IMR-90 (cell line): ENCODE results near the gene HOXA2. TPM values are rescaled to one million over a fixed set of nuclear protein-coding genes. Genes with fewer than 3 reads are reported as not detected.

Source experiments
- ATAC-seq: fragments of 200-7000 bp; cut with Tn5 transposase; 2 replicates; pipeline ENCODE4 v1.9.1; 2020; ENCODE audit warnings: low read depth, mild to moderate bottlenecking, moderate library complexity
- BruUV-seq: library from RNA; stranded (reverse); fragments of 400-500 nt; replicated peaks from 2 replicates; lab custom pipeline; 2021; lab: Mats Ljungman, UMichigan
- CTCF ChIA-PET: fragments of 300-600 bp; formaldehyde crosslinking; extraction: SDS; loops from one replicate; lab custom pipeline; 2021; ENCODE audit warnings: antibody characterized with exemption; lab: Yijun Ruan, JAX
- POLR2A ChIA-PET: fragments of 300-600 bp; sonication (Branson Sonifier 250); formaldehyde crosslinking; loops from one replicate; lab custom pipeline; 2022; ENCODE audit warnings: antibody characterized with exemption; ENCODE audit not compliant: unreplicated experiment; lab: Charles Lee
- DNase-seq: peaks from one replicate; pipeline ENCODE4 v3.0.0; 2013
- H2AFZ ChIP-seq: replicated peaks from 2 replicates; pipeline ENCODE3; 2013; ENCODE audit warnings: low read length, mild to moderate bottlenecking; ENCODE audit not compliant: poor library complexity
- H2AK5ac ChIP-seq: 2 replicates; pipeline ENCODE4 v1.6.1; 2013; ENCODE audit warnings: low read depth, low read length, inconsistent platforms
- H2AK9ac ChIP-seq: replicated peaks from 2 replicates; pipeline ENCODE3; 2013; ENCODE audit warnings: mild to moderate bottlenecking, low read depth, low read length, moderate library complexity; ENCODE audit not compliant: poor library complexity
- H2BK120ac ChIP-seq: 2 replicates; pipeline ENCODE4 v1.6.1; 2013; ENCODE audit warnings: low read depth, low read length, inconsistent platforms
- H2BK15ac ChIP-seq: 3 replicates; pipeline ENCODE4 v1.6.1; 2013; ENCODE audit warnings: low read depth, low read length, inconsistent platforms
- H2BK20ac ChIP-seq: 2 replicates; pipeline ENCODE4 v1.6.1; 2013; ENCODE audit warnings: low read depth, mild to moderate bottlenecking, inconsistent platforms, low read length, moderate library complexity
- H2BK5ac ChIP-seq: 2 replicates; pipeline ENCODE4 v1.6.1; 2013; ENCODE audit warnings: mild to moderate bottlenecking, low read depth, low read length, inconsistent platforms; ENCODE audit not compliant: poor library complexity, severe bottlenecking
- H3K14ac ChIP-seq: replicated peaks from 2 replicates; pipeline ENCODE4 v1.6.1; 2013; ENCODE audit warnings: low read depth, low read length, inconsistent platforms
- H3K18ac ChIP-seq: 2 replicates; pipeline ENCODE4 v1.6.1; 2013; ENCODE audit warnings: low read depth, low read length, control low read depth
- H3K23ac ChIP-seq: 2 replicates; pipeline ENCODE4 v1.6.1; 2013; ENCODE audit warnings: low read depth, low read length, inconsistent platforms
- H3K27ac ChIP-seq: 2 replicates; pipeline ENCODE4 v1.5.1; 2013; ENCODE audit warnings: mild to moderate bottlenecking, control low read depth, low read length; ENCODE audit not compliant: insufficient read depth
- H3K27me3 ChIP-seq: 2 replicates; pipeline ENCODE4 v1.6.1; 2013; ENCODE audit warnings: low read length; ENCODE audit not compliant: control insufficient read depth, insufficient read depth
- H3K36me3 ChIP-seq: 2 replicates; pipeline ENCODE4 v1.6.1; 2013; ENCODE audit warnings: low read length, mixed read lengths; ENCODE audit not compliant: control insufficient read depth, insufficient read depth
- H3K4ac ChIP-seq: 2 replicates; pipeline ENCODE4 v1.6.1; 2013; ENCODE audit warnings: low read depth, low read length, inconsistent platforms
- H3K4me1 ChIP-seq: 2 replicates; pipeline ENCODE4 v1.6.1; 2013; ENCODE audit warnings: low read length, mixed read lengths; ENCODE audit not compliant: control insufficient read depth, insufficient read depth
- H3K4me2 ChIP-seq: 2 replicates; pipeline ENCODE4 v1.6.1; 2013; ENCODE audit warnings: low read depth, mild to moderate bottlenecking, control low read depth, low read length, moderate library complexity
- H3K4me3 ChIP-seq: 2 replicates; pipeline ENCODE4 v1.5.1; 2013; ENCODE audit warnings: low read depth, mild to moderate bottlenecking, control low read depth, low read length, moderate library complexity; ENCODE audit not compliant: insufficient read depth
- H3K56ac ChIP-seq: 2 replicates; pipeline ENCODE4 v1.6.1; 2013; ENCODE audit warnings: low read length, inconsistent platforms; ENCODE audit not compliant: insufficient read depth; ENCODE audit errors: extremely low read depth
- H3K79me1 ChIP-seq, 2 experiments: 2 replicates each; pipeline ENCODE4 v1.6.1; 2013; ENCODE audit warnings: low read length in 2 of 2, inconsistent platforms in 1 of 2, low read depth in 1 of 2
- H3K9ac ChIP-seq: 2 replicates; pipeline ENCODE4 v1.6.1; 2013; ENCODE audit warnings: low read depth, low read length, control low read depth
- H3K9me1 ChIP-seq: 2 replicates; pipeline ENCODE4 v1.6.1; 2013; ENCODE audit warnings: low read length, inconsistent platforms; ENCODE audit not compliant: insufficient read depth
- H3K9me3 ChIP-seq: 2 replicates; pipeline ENCODE4 v1.6.1; 2013; ENCODE audit warnings: low read length; ENCODE audit not compliant: control insufficient read depth, insufficient read depth
- H4K20me1 ChIP-seq: 2 replicates; pipeline ENCODE4 v1.6.1; 2013; ENCODE audit warnings: low read length, inconsistent platforms; ENCODE audit not compliant: insufficient read depth
- H4K5ac ChIP-seq: 2 replicates; pipeline ENCODE4 v1.6.1; 2013; ENCODE audit warnings: mild to moderate bottlenecking, low read depth, low read length, control low read depth
- H4K8ac ChIP-seq, 2 experiments: 2 replicates each; pipeline ENCODE4 v1.6.1; 2013; ENCODE audit warnings: low read depth in 2 of 2, low read length in 2 of 2, control low read depth in 1 of 2, inconsistent platforms in 1 of 2
- H4K91ac ChIP-seq: 2 replicates; pipeline ENCODE4 v1.6.1; 2013; ENCODE audit warnings: low read depth, low read length, inconsistent platforms; ENCODE audit not compliant: insufficient read depth
- BHLHE40 ChIP-seq: fragments of 150-350 bp; IDR thresholded peaks from 2 replicates; pipeline ENCODE4 v1.6.1; 2016; ENCODE audit warnings: mild to moderate bottlenecking, low read depth, low read length
- CEBPB ChIP-seq: IDR thresholded peaks from 2 replicates; pipeline ENCODE4 v1.6.1; 2012; ENCODE audit warnings: low read depth, low read length, improper control_type of control experiment
- CHD1 ChIP-seq: IDR thresholded peaks from 2 replicates; pipeline ENCODE4 v1.6.1; 2012; ENCODE audit warnings: low read depth, low read length, improper control_type of control experiment
- CTCF ChIP-seq: conservative IDR thresholded peaks from 2 replicates; pipeline ENCODE4 v1.5.1; 2012; ENCODE audit warnings: mild to moderate bottlenecking, low read depth, low read length, improper control_type of control experiment
- ELK1 ChIP-seq: fragments of 150-350 bp; IDR thresholded peaks from 2 replicates; pipeline ENCODE4 v1.6.1; 2016; ENCODE audit warnings: low read depth, mild to moderate bottlenecking, low read length, moderate library complexity, borderline replicate concordance
- FOS ChIP-seq: fragments of 150-350 bp; IDR thresholded peaks from 2 replicates; pipeline ENCODE4 v1.6.1; 2016; ENCODE audit warnings: low read depth, low read length
- MAFK ChIP-seq: IDR thresholded peaks from 2 replicates; pipeline ENCODE4 v1.6.1; 2012; ENCODE audit warnings: low read depth, low read length, improper control_type of control experiment
- MXI1 ChIP-seq: IDR thresholded peaks from 2 replicates; pipeline ENCODE4 v1.6.1; 2012; ENCODE audit warnings: low read depth, mild to moderate bottlenecking, low read length, moderate library complexity, borderline replicate concordance
- NFE2L2 ChIP-seq: fragments of 150-350 bp; IDR thresholded peaks from 2 replicates; pipeline ENCODE4 v1.6.1; 2016; ENCODE audit warnings: low read depth, mild to moderate bottlenecking, low read length
- POLR2A ChIP-seq: IDR thresholded peaks from 2 replicates; pipeline ENCODE4 v1.6.1; 2012; ENCODE audit warnings: mild to moderate bottlenecking, low read depth, low read length
- RAD21 ChIP-seq: IDR thresholded peaks from 2 replicates; pipeline ENCODE4 v1.6.1; 2012; ENCODE audit warnings: low read length, improper control_type of control experiment
- SMC3 ChIP-seq: fragments of 150-350 bp; IDR thresholded peaks from 2 replicates; pipeline ENCODE4 v1.6.1; 2016; ENCODE audit warnings: low read depth, mild to moderate bottlenecking, antibody characterized with exemption, low read length, moderate library complexity
- USF2 ChIP-seq: fragments of 150-350 bp; IDR thresholded peaks from 2 replicates; pipeline ENCODE4 v1.6.1; 2017; ENCODE audit warnings: mild to moderate bottlenecking, antibody characterized with exemption, low read length, low read depth
- WGBS, 2 experiments: methylation state at CpG; one replicate each; pipeline versions ENCODE4 v1.1.5 to v1.1.7; 2013; ENCODE audit warnings: missing lambda C conversion rate in 2 of 2; ENCODE audit not compliant: insufficient read length in 1 of 2; ENCODE audit errors: extremely low coverage in 2 of 2; 5-methylcytosine and 5-hydroxymethylcytosine counted together
- dilution Hi-C: fragments of 300-500 bp; cut with HindIII; formaldehyde crosslinking; loops from one replicate; pipeline ENCODE4 v1.14.3; 2018; ENCODE audit warnings: low sequenced_read_pairs; ENCODE audit not compliant: unreplicated experiment
- in situ Hi-C: fragments of 300-500 bp; cut with MboI; formaldehyde crosslinking; loops from 3 replicates; pipeline ENCODE4 v1.14.3; 2019; ENCODE audit warnings: low sequenced_read_pairs, inconsistent platforms, mixed read lengths
- intact Hi-C: fragments of 100-400 bp; cut with micrococcal nuclease; formaldehyde crosslinking; loops from 2 replicates; pipeline ENCODE4 v1.10.0; 2022
- polyA plus RNA-seq, 3 experiments: library from polyadenylated mRNA; depleted of rRNA; stranded (reverse); fragments of >200 nt; gene quantifications; 2 replicates each; pipeline ENCODE4 v1.2.3, GENCODE V29; 2012; ENCODE audit warnings: low replicate concordance in 1 of 3
- total RNA-seq: library from RNA; depleted of rRNA; stranded (reverse); fragments of >200 nt; gene quantifications from 2 replicates; pipeline ENCODE4 v1.2.3, GENCODE V29; 2012

The HOXA2 gene
- total and polyA plus RNA-seq, 2 of the 4 experiments (the other 2 are of a cell fraction) = 1.6 to 3.9 TPM

GRCh38 chr7:27137640-27138315 is 35.3 kb upstream of the HOXA2 start:
- Histone ChIP-seq H2BK120ac (no peak overlapping the region), H3K4ac (no peak overlapping the region; the same call in 1 of the 2 replicates), H3K36me3 (peaks cover 9% of the 10 kb centered on the region), H4K5ac (no peak overlapping the region), H3K4me1 (peaks cover 23% of the 10 kb centered on the region), H2AK5ac (no peak overlapping the region), H3K23ac (peak overlapping the region; percentile 60), H3K56ac (peak overlapping the region; percentile 37; the same call in 1 of the 2 replicates), H2BK15ac (0 out of 3 replicates have a peak overlapping the region, but pooled peaks have one; percentile 23), H3K79me1 (peaks cover 9 to 45% of the 10 kb centered on the region in 2 experiments), H3K18ac (peak overlapping the region; percentile 20; the same call in 1 of the 2 replicates), H4K20me1 (no peaks in the 10 kb centered on the region), H4K91ac (no peak overlapping the region), H3K9me3 (no peaks in the 10 kb centered on the region), H3K14ac (no peak overlapping the region), H3K4me3 (no peak overlapping the region), H3K27me3 (no peaks in the 10 kb centered on the region), H3K4me2 (peak overlapping the region; percentile 94), H2BK20ac (no peak overlapping the region), H4K8ac (peak overlapping the region; percentile 16 to 57; a peak in 1 of 4 replicates), H3K9ac (peak overlapping the region; percentile 45; the same call in 1 of the 2 replicates), H3K9me1 (peaks cover 8% of the 10 kb centered on the region; the same call in 1 of the 2 replicates), H3K27ac (no peak overlapping the region; the same call in 1 of the 2 replicates), H2BK5ac (peak overlapping the region; percentile 35), H2AK9ac (no peak overlapping the region), H2AFZ (no peak overlapping the region)
- ChIA-PET CTCF (interaction anchor here (0.9 kb wide), 1 partner anchor 23 kb away, joined by 3 read pairs; no protein-coding TSS in a partner anchor), POLR2A (no interaction called here)
- TF ChIP-seq CTCF (no peak), FOS (no peak), RAD21 (no peak), SMC3 (no peak), ELK1 (no peak), NFE2L2 (no peak), USF2 (no peak), MAFK (no peak), BHLHE40 (no peak), CHD1 (no peak), MXI1 (no peak), POLR2A (peak; percentile 26; the same call in 1 of the 2 replicates), CEBPB (peak; percentile 65; the same call in 1 of the 2 replicates)
- DNase-seq (peak; percentile 73), ATAC-seq (no peak)
- in situ Hi-C loops = no loop called here
- no TSS peak for BruUV-seq
- WGBS, 2 experiments = no CpG with 5 or more reads among the region's 2 CpGs
- intact Hi-C loops = no loop called here
- dilution Hi-C loops = no loop called here
